HTERT RPE-1 (cell line): Measurements from ENCODE around the gene ARL6.
"Not testable (repeated sequence)": the region's sequence is repeated elsewhere in the genome, so short reads cannot be mapped to it uniquely, and the experiment has no call there.

Source experiments
- in situ Hi-C: fragments of 300-500 bp; cut with MboI; formaldehyde crosslinking; loops from 4 replicates; pipeline ENCODE4 v1.14.3; 2020; ENCODE audit warnings: low sequenced_read_pairs

Gene ARL6

DNA sequence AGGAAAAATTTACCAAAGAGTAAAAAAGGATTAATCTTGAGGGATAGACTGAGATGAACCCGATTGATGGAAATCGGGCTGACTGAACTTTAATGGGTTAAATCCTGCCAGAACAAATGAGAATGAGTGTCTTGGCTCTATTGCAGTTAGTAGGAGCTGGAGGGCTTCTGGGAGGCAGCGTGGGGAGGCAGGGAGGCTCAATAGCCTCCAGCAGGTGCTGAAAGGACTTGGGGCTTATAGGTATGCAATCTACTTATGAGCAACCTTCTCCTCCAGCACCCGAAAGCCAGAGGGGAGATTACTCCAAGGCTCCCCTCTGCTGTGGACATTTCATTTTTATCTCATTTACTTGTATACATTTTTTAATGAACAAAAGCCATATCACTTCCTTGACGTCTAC lies 56.2 kb downstream of the ARL6 start:
- in situ Hi-C loops = no loop called here

GRCh38 chr3:97821287-97821773 lies 56.8 kb downstream of the ARL6 start:
- in situ Hi-C loops = no loop called here

DNA sequence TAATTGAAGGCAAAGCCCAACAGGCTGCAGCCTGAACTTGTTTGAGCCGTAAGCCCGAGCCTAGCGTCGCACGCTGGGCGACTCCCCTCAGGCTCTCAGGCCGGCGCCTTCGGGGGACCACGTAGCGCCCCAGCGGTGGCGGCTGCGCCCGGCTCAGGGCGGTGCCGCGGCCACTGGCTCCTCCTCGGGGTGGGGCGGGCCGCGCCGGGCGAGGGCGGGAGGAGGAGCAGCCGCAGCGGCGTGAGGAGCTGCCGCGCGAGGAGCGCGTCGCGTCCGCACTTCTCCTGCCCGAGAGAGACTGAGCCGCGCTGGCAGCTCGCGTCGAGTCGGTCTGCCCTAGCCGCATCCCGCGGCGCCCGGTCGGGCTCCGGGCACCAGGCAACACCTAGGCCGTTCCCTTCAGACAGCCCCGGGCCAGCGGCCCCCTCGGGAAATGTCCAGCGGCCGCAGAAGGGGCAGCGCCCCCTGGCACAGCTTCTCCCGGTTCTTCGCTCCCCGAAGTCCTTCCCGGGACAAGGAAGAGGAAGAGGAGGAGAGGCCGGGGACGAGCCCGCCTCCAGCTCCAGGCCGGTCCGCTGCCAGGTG lies 57.3 kb downstream of the ARL6 start, which contains the start of gene CRYBG3:
TSS of gene CRYBG3 (plus strand) at position 238 of the 585 bp plus-strand sequence. CDS start at position 434, 196 bp downstream.
- in situ Hi-C loops = no loop called here

DNA sequence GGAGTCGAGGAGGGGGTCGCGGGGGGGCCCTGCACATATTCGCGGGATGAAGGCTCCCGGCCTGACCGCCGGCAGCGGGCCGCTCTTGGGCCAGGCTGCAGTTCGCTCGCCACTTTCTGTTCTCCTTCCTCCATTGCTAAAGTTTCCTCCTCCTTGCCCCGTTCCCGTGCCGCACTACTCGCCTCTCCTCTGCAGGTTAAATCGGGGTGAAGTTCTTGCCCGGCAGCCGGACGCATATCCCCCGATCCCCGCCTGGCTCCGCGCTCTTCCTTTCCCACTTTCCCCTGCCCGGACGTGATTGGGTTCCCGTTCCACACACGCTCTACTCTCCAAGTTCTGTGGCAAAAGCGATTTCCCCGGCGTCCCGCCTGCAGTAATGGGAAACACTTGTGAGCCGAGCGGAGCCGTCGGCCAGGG lies 57.8 kb downstream of the ARL6 start:
- in situ Hi-C loops = no loop called here

- in situ Hi-C loops = no loop called here
Measured at GRCh38 chr3:97823046-97824004, 58.8 kb downstream of the ARL6 start.

DNA sequence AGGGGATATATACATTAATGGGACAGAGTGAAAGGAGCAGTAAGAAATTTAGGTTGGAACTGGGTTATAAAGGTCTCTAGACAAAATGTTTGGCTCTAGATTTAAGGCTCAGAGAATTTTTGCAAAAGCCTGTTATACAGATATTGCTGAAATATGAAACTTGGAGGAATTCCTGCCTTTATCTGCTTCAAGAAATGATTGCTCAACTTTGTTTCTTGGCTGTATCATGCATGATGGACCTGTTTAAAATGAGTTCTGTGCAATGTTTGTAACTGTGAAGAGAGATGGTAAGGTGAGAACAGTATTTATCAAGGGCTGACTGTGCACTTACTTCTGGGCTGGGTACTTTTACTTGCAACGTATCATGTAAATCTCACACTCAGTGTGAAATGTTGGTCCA lies 60.5 kb downstream of the ARL6 start:
- in situ Hi-C loops = no loop called here

- in situ Hi-C loops = no loop called here
Measured at GRCh38 chr3:97827741-97828471, 63.3 kb downstream of the ARL6 start.

- in situ Hi-C loops = no loop called here
Measured at GRCh38 chr3:97829198-97829597, 64.6 kb downstream of the ARL6 start.

- in situ Hi-C loops = no loop called here
Measured at GRCh38 chr3:97830638-97831037, 66.1 kb downstream of the ARL6 start.

DNA sequence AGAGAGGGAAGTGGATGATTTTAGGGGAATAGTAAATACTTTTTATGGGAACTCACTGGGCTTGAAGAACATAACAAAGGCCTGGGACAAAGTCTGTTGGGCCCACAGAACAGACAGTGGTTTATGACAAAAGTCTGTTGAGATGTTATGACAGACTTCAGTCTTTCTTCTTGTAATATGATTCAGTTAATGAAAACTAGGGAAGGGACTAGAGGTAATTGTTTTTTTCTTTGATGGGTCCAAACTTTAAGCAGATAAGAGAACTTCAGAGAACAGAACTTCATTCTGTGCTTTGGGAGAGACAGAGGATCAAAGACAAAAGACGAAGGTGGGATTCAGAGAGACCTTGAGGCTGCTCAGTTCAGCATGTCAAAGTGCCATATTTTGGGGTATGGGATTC lies 66.6 kb downstream of the ARL6 start:
- in situ Hi-C loops = no loop called here

DNA sequence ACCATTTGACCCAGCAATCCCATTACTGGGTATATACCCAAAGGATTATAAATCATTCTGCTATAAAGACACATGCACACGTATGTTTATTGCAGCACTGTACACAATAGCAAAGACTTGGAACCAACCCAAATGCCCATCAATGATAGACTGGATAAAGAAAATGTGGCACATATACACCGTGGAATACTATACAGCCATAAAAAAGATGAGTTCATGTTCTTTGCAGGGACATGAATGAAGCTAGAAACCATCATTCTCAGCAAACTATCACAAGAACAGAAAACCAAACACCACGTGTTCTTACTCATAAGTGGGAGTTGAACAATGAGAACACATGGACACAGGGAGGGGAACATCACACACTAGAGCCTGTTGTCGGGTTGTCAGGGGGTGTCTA lies 68.6 kb downstream of the ARL6 start:
- in situ Hi-C loops = not testable (repeated sequence)

DNA sequence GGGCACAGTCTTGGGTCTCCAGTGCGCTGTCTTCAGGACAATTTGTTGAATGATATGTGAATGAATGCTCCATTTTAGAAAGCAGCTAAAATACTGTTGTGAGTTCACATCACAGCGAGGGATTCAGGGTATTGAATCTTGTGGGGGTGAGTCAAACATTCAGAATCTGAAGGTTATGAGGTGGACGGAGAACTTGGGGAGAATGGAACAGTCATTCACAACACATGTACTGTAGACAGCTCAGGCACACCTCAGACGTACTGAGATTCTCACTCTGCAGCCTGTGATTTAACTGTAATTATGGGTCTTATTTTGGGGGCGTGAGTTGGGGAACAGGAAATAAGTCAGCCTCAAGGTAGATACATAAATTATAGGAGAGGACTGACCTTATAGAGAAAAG lies 71.2 kb downstream of the ARL6 start:
- in situ Hi-C loops = no loop called here

DNA sequence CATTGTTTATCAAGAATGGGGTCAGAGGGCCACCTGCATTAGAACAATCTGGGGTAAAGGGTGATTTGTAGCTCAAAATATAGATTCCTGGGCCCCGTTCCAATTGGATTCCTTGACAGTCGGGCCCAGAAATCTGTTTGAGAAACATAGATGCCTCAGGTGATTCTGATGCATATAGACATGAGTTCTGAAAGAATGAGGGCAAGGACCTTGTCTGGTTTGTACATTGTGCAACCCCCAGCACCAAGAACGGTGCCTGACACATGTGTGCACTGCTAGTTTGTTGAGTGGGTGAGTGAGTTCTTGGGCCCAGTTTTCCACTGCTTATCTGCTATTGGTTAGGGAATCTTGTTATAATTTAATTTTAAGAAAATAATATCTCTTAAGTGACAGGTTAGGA lies 73.8 kb downstream of the ARL6 start:
- in situ Hi-C loops = no loop called here

GRCh38 chr3:97839944-97840343 lies 75.4 kb downstream of the ARL6 start:
- in situ Hi-C loops = no loop called here

DNA sequence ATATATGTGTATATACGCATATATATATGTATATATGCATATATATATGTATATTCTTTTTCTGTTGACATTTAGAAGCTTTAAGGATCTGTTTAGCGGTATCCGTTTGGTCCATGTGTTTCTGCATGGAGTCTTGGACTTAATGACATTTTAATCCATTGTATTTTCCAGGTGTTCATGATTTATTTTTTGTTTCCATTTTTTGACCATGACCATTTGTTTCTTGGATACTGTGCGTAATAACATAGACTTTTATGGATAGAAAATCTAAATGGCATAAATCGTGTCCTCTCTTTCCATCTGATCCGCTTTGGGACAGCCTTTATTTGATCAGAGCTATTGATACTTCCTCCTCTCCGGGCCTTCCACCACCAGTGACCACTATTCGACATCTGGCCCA lies 76.7 kb downstream of the ARL6 start:
- in situ Hi-C loops = no loop called here

DNA sequence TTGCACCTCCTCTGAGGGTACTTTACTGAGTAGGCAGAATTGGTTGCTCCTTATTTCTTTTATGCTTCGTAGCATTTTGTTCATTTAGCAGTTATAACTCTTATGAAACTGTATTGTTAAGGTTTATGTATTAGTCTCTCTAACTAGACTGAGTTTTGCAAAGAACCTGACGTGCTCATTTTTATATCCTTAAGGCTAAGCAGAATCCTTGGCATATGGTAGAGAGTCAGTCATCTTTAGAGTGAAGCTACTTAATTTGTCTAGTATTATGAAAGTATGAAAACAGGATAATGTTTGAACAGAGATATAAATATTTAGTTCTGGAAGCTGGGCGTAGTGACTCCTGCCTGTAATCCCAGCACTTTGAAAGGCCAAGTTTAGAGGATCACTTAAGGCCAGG lies 77.4 kb downstream of the ARL6 start:
- in situ Hi-C loops = no loop called here

DNA sequence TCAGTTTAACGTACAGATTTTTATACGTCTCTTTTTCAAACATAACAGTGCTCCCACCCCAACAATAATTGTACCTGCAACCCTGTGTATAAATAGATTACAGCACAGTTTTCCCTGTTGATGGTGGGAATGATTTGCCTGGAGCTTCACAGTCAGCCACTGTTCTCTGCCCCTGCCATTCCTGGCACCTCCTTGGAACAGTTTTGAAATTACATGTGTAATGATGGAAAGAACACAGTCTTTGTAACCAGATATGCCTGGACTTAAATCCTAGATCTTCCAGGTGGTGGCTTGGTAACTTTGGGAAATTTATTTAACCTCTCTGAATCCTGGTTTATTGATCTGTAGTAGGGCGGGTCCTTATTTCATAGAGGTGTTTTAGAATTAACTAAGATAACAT lies 84.2 kb downstream of the ARL6 start:
- in situ Hi-C loops = no loop called here
